Endometrial microvascular endothelial cells (primary cell): ENCODE measurements around the gene TIRAP. TPM values are rescaled to one million over a fixed set of nuclear protein-coding genes. Genes with fewer than 3 reads are reported as not detected.
"Not testable (repeated sequence)": the region's sequence is repeated elsewhere in the genome, so short reads cannot be mapped to it uniquely, and the experiment has no call there.

ENCODE experiments used
- in situ Hi-C: cut with HindIII; loops from 2 replicates; pipeline ENCODE4 v1.10.0; 2017; ENCODE audit warnings: low sequenced_read_pairs, low pct_unique_long_range_greater_than_20kb; ENCODE audit errors: inconsistent ontology term
- total RNA-seq: library from RNA; depleted of rRNA; stranded (reverse); fragments of >200 nt; gene quantifications from one replicate; pipeline ENCODE4 v1.2.3, GENCODE V29; 2015; ENCODE audit errors: inconsistent ontology term

The TIRAP gene
- 11.4 TPM for total RNA-seq

DNA sequence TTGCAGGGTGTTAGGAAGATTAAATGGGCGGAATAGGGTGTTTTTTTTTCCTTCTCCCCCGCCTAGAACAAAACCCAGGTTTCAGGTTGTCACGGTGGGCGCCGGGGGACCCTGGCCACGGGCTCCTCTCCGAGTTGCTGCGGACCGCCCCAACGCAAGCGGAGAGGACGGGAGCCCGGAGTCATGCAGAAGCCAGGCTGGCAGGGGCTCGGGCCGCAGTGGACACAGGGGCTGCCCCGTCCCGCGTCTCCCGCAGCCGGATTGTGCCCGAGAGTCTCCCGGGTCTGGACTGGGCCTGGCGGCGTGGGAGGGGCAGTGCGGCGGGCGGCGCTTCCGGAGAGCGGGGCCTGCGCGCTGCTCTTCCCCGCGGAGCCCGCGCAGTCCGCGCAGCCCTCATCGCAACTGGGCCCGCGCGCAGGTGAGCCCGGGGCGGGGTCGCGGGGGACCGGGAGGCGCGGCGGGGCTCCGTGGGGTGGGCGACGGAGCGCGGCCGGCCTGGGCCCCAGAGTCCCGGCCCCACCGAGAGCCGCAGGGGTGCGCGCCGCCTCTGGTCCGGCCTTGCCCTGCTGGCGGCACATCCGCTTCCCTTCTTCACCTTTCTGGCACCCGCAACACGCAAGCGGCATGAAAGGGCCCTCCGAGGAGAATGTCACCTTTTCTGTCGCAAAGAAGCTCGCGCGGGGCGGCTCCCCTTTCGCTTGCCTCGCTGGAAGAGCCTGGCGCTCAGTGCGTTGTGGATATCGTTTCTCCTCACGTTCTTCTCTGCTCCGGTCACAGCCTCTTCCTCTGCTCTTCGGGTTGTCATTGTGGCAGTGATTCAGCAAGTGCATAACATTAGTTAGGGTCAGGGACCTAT lies at the start of gene TIRAP:
TSS of gene TIRAP (plus strand) at position 358 of the 856 bp plus-strand sequence. CDS start 7,802 bp downstream, outside the sequence.
- in situ Hi-C loops = no loop called here

GRCh38 chr11:126233391-126233790 lies 49.5 kb upstream of the TIRAP start:
- in situ Hi-C loops = no loop called here

- in situ Hi-C loops = no loop called here
Measured at GRCh38 chr11:126246636-126247035, 36.3 kb upstream of the TIRAP start.

DNA sequence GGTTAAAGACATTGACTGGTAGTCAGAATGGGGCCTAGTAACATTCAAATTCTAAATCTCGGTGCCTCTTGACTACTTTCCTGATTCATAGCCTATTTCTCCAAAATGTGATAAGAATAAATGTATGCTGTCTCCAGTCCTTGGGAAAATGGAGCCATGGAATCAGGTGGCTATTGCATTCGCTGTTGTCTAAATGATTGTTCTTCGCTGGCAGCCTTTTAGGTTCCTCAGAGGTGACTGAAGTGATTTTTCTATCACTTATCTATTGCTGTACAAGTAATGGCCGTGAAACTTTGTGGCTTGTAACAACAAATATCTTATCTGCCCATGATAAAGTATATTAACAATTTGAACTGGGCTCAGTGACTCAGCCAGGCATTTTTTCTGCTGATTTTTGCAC lies 29.6 kb upstream of the TIRAP start:
- in situ Hi-C loops = no loop called here

- in situ Hi-C loops = no loop called here
Measured at GRCh38 chr11:126254819-126255218, 28.1 kb upstream of the TIRAP start.

- in situ Hi-C loops = not testable (repeated sequence)
Measured at GRCh38 chr11:126255507-126255906, 27.4 kb upstream of the TIRAP start.

DNA sequence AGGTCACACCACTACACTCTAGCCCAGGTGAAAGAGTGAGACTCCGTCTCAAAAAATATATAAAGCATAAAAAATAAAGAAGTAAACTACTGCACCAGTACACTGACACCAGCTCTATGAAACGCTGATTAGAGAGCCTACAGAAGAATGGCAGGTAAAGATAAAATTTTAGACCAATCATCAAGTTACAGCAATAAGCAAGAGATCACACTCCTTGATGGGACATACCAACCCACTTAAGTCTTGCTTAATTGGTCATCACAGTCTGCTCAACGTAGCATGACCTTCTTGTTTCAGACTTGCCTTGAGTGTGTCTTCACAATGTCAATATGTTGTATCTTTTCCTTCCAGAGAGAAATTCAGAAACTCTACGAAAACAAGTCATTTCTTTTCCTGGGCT lies 26.7 kb upstream of the TIRAP start:
- in situ Hi-C loops = no loop called here

DNA sequence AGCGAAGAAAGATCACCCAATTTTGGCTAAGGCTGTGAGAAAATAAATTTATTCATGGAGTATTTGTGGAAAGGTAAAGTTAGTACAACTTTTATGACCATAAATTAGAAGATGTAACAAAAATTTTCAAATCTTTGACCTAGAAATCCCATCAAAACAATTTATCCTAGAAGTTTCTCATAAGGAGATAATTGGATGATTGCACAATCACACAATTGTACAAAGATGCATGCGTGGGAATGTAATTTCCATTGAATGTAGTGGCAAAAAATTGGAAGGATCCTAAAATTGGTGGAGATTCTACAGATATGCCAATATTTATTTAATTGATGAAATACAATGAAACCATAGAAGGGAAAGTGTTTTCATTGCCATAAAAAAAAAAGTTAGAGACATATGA lies 25.7 kb upstream of the TIRAP start:
- in situ Hi-C loops = no loop called here

DNA sequence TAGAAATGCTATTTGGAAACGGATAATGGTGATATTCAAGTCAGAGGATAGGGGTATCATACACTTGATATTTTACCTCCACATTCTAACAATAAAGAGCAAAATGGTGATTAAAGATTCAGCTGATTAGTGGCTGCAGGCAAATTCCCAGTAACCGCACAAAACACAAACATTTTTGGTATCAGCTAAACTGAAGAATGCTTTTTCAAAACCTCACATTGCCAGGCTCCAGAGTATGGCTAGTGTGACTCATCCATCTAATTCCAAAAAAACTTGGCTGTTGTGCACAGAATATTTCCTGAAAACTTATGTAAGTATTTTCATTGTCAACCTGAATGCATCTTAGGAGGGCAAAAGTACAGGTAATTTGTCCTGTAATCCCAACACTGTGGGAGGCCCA lies 25.1 kb upstream of the TIRAP start:
- in situ Hi-C loops = no loop called here

GRCh38 chr11:126262216-126262615 lies 20.7 kb upstream of the TIRAP start:
- in situ Hi-C loops = no loop called here

GRCh38 chr11:126263489-126263888 lies 19.4 kb upstream of the TIRAP start:
- in situ Hi-C loops = no loop called here

DNA sequence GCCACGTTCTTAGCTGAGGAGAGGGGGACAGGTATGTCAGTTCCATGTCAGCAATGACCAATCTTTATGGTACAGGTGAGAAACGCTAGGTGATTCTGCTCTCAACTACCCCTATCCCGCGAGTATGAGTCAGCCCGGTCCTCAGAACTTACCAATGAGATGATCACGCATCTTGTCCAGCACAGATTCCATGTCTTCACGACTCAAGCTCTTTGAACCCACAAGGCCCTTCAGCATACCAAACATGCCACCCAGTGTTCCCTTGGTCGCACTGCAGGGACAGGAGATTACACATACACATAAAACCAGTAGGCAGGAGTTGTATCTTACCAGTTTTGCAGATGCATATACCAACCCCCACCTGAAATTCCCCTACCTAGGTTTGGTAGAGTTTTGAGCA lies 17.1 kb upstream of the TIRAP start:
- in situ Hi-C loops = no loop called here

GRCh38 chr11:126267650-126268049 lies 15.2 kb upstream of the TIRAP start:
- in situ Hi-C loops = no loop called here

- in situ Hi-C loops = no loop called here
Measured at GRCh38 chr11:126268361-126268707, 14.6 kb upstream of the TIRAP start.

- in situ Hi-C loops = no loop called here
Measured at GRCh38 chr11:126268708-126269579, 13.9 kb upstream of the TIRAP start, which contains the start of the genes FOXRED1 and SRPRA. Gene FOXRED1 (plus strand): TSS chr11:126269154. CDS start chr11:126269207, 53 bp downstream. Gene SRPRA (minus strand): TSS chr11:126268895. CDS start chr11:126268804, 91 bp downstream.

DNA sequence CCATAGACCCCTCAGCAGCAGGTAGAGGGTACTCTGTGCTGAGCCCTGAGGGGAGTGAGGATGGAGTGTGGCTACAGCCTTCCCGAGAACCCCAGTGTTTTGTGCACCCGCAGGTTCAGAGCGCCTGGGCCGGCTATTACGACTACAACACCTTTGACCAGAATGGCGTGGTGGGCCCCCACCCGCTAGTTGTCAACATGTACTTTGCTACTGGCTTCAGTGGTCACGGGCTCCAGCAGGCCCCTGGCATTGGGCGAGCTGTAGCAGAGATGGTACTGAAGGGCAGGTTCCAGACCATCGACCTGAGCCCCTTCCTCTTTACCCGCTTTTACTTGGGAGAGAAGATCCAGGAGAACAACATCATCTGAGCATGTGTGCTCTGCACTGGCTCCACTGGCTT lies 5.6 kb upstream of the TIRAP start:
- in situ Hi-C loops = no loop called here

GRCh38 chr11:126277780-126278179 lies 5.1 kb upstream of the TIRAP start:
- in situ Hi-C loops = no loop called here

DNA sequence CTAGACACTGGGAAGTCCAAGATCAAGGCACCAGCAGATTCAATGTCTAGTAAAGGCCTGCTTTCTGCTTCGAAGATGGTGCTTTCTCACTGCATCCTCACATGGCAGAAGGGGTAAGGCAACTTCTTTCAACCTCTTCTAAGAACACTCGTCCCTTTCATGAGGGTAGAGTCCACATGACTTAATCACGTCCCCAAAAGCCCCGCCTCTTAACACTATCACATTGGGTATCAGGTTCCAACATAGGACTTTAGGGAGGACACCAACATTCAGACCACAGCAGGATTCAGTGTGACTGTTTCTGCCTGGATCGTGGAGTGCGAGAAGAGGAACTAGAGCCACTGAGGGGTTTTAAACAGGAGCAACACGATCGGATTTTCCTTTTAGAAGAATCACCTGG lies 3.7 kb upstream of the TIRAP start:
- in situ Hi-C loops = no loop called here

DNA sequence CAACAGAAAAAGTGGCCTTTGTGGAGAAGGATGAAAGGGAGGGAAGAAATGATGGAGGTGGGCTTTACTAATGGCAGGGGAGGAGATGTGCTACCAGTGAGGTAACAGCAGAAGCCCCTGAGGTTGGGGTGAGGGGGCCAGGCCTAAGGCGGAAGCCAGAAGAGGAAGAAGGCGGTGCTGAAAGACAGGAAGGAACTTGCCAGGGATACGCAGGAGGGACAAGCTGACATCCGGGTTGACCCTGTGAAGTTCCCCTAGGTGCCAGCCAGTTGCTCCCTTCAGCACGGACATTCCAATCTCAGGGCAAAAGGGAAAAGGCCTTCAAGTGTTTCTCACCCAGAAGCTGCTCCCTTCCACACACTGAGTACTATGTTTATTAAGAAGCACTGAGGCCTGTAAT lies 2.3 kb upstream of the TIRAP start:
- in situ Hi-C loops = no loop called here

DNA sequence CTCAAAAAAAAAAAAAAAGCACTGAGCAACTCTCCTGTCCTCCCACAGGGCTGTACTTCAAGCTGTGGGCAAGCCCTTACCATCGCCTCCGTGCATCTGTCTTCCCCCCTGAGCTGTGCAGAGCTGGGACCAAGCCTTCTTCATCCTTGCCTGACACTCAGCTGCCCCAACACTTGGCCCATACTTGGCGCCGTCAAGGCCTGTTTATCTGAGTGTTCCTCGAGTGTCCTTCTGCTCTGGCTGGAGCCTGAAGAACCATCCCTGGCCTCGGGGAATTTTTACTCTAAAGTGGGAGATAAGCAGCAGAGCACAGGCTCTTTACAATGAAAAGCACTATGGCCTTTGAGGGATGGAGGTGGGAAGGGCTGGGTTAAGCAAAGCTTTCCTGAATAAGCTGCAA lies 1.6 kb upstream of the TIRAP start:
- in situ Hi-C loops = no loop called here
